Measurements from ENCODE around the gene HBG2.

Gene HBG2

DNA sequence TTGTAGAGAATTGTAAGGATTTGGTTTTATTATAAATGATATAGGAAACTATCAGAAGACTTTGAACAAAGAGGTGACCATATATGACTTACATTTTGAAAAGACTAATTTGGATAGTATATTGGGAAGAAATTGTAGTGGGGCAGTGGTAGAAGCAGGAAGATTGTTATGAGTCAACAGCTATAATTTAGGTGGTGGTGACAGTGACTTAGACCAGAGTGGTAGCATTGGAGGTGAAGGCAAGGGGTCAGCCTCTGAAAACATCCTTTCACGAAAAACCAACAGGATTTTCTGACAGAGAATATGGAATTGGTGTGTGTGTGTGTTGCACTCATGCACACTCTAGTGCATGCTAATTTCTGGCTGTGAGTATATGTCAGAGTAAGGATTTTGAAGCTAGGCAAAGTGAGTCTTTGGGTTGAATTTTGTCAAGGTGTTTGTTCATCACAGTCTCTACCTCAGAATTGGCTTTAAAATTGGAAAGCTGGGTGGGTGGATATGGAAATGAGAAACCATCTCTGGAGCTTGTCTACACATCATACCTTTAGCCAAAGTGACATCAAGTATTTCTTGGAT, 23.3 kb upstream of the HBG2 start:
- DNase-seq = no peak
- no peak overlapping the region for H3K4me3 ChIP-seq (ENCODE audit: low read depth, low read length)
- no peaks in the 10 kb centered on the region for H3K36me3 ChIP-seq
- TF ChIP-seq, protein P1, sequence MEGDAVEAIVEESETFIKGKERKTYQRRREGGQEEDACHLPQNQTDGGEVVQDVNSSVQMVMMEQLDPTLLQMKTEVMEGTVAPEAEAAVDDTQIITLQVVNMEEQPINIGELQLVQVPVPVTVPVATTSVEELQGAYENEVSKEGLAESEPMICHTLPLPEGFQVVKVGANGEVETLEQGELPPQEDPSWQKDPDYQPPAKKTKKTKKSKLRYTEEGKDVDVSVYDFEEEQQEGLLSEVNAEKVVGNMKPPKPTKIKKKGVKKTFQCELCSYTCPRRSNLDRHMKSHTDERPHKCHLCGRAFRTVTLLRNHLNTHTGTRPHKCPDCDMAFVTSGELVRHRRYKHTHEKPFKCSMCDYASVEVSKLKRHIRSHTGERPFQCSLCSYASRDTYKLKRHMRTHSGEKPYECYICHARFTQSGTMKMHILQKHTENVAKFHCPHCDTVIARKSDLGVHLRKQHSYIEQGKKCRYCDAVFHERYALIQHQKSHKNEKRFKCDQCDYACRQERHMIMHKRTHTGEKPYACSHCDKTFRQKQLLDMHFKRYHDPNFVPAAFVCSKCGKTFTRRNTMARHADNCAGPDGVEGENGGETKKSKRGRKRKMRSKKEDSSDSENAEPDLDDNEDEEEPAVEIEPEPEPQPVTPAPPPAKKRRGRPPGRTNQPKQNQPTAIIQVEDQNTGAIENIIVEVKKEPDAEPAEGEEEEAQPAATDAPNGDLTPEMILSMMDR (IDR thresholded peaks at IDR 0.05; ENCODE audit: low read depth, low read length) = no peak
- no peaks in the 10 kb centered on the region for H3K27me3 ChIP-seq
- no peaks in the 10 kb centered on the region for H3K4me1 ChIP-seq
- no peaks in the 10 kb centered on the region for H3K9me3 ChIP-seq

DNA sequence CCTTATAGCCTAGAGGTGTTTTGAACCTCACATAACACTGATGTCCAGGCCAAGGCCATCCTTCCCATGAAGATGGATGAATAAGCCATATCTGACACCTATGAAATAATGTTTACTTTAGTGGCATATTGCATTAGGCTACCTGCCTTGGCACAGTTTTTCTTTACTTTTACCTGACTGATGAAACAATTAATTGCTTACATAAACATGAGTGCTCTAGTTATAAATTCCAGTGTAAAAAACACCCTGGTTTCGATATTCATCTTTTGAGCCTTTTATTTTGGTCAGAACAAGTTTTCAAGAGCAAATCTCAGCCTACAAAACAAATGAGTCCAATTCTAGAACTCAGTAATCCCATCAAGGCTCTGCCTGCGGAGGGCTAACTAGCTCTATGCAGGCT, 22.1 kb upstream of the HBG2 start:
- Histone ChIP-seq H3K36me3 (no peaks in the 10 kb centered on the region), H3K9me3 (no peaks in the 10 kb centered on the region), H3K4me3 (ENCODE audit: low read depth, low read length) (no peak overlapping the region), H3K27me3 (no peaks in the 10 kb centered on the region), H3K4me1 (no peaks in the 10 kb centered on the region)
- no peak for DNase-seq
- TF ChIP-seq, protein P1 (IDR thresholded peaks at IDR 0.05; ENCODE audit: low read depth, low read length) = no peak

DNA sequence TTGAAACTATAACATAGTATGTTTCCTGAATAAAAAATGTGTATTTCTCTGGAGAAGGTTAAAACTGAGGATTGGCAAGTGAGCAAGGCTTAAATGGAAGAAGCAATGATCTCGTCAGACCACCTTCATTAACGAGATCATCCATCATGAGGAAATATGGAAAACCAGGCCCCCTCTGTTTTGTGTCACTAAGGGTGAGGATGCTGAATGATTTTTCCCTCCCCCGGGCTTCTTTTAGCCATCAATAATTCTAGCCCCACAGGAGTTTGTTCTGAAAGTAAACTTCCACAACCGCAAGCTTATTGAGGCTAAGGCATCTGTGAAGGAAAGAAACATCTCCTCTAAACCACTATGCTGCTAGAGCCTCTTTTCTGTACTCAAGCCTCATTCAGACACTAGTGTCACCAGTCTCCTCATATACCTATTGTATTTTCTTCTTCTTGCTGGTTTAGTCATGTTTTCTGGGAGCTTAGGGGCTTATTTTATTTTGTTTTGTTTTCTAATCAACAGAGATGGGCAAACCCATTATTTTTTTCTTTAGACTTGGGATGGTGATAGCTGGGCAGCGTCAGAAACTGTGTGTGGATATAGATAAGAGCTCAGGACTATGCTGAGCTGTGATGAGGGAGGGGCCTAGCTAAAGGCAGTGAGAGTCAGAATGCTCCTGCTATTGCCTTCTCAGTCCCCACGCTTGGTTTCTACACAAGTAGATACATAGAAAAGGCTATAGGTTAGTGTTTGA, 21.0 kb upstream of the HBG2 start:
- H3K9me3 ChIP-seq = no peaks in the 10 kb centered on the region
- H3K4me1 ChIP-seq = no peaks in the 10 kb centered on the region
- H3K27me3 ChIP-seq = no peaks in the 10 kb centered on the region
- no peaks in the 10 kb centered on the region for H3K36me3 ChIP-seq
- TF ChIP-seq, protein P1 (IDR thresholded peaks at IDR 0.05; ENCODE audit: low read depth, low read length) = no peak
- DNase-seq = no peak
- H3K4me3 ChIP-seq (ENCODE audit: low read depth, low read length) = no peak overlapping the region

DNA sequence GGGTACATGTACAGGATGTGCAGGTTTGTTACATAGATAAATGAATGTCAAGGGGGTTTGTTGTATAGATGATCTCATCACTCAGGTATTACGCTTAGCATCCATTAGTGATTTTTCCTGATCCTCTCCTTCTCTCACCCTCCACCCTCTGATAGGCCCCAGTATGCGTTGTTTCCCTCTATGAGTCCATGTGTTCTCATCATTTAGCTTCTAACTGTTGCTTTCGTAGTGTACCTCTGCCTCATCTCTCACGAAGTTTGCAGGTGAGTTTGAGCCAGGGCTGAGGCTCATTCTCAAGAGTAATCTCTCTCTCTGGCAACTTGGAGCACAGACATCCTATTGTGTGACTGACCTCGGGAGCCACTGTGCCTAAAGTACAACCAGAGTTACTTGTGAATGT, 19.8 kb upstream of the HBG2 start:
- TF ChIP-seq, protein P1 (IDR thresholded peaks at IDR 0.05; ENCODE audit: low read depth, low read length) = no peak
- H3K4me1 ChIP-seq = no peaks in the 10 kb centered on the region
- H3K36me3 ChIP-seq = no peaks in the 10 kb centered on the region
- no peaks in the 10 kb centered on the region for H3K27me3 ChIP-seq
- DNase-seq = no peak
- H3K4me3 ChIP-seq (ENCODE audit: low read depth, low read length) = no peak overlapping the region
- H3K9me3 ChIP-seq = no peaks in the 10 kb centered on the region

DNA sequence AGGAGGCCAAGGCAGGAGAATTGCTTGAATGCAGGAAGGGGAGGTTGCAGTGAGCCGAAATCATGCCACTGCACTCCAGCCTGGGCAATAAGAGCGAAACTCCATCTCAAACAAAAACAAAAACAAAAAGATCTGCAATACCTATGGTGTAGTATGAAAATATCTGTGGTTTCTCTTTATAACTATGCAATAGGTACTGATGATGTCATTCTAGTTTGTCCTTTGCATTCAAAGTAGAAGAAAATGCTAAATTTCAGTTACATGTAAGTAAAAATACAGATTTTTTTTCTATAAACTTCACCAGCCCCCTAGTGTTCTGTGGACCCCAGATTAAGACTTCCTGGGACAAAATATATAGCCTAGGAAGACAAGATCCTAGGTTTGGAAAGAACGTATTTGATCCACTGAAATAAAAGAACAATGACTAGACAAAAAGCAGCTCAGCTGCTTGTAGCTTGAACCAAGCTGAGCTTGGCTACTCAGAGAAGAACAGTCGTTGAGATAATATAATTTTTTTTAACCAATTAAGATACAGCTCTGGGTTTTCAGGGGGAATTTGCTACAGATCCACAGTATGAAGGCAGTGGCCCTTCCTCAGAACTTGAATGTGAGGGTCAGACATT, 17.9 kb upstream of the HBG2 start:
- Histone ChIP-seq H3K27me3 (no peaks in the 10 kb centered on the region), H3K9me3 (no peaks in the 10 kb centered on the region), H3K36me3 (no peaks in the 10 kb centered on the region), H3K4me3 (ENCODE audit: low read depth, low read length) (no peak overlapping the region), H3K4me1 (no peaks in the 10 kb centered on the region)
- no peak for DNase-seq
- TF ChIP-seq, protein P1 (IDR thresholded peaks at IDR 0.05; ENCODE audit: low read depth, low read length) = no peak

DNA sequence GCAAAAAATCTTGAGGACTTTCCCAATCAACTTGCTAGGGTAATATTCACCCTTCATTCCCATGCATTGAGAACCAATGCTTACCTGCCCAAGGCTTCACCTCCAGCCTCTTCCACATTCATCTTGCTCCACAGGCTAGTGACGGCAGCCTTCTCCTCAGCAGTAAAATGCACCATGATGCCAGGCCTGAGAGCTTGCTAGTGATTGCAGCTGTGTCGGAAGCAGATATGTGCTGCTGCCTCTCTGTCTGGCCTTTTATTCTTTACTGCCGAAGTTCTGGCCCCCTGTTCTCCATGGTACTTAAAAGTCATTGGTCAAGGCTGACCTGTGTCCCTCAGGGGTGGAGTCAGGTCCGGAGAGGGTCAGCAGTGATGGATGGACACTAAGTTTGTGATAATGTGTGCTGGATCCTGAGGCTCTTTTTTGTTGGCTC, 15.2 kb upstream of the HBG2 start, which contains the start of gene HBE1:
TSS of gene HBE1 (minus strand) at position 231 of the 433 bp plus-strand sequence. CDS start at position 176, 55 bp downstream.
- TF ChIP-seq, protein P1 (IDR thresholded peaks at IDR 0.05; ENCODE audit: low read depth, low read length) = no peak
- H3K9me3 ChIP-seq = no peaks in the 10 kb centered on the region
- no peak for DNase-seq
- H3K4me3 ChIP-seq (ENCODE audit: low read depth, low read length) = no peak within 1 kb of the TSS
- no peaks in the 10 kb centered on the region for H3K36me3 ChIP-seq
- no peaks in the 10 kb centered on the region for H3K4me1 ChIP-seq
- no peaks in the 10 kb centered on the region for H3K27me3 ChIP-seq
